HCT116 (cell line): ENCODE measurements around the gene LIPG. TPM values are rescaled to one million over a fixed set of nuclear protein-coding genes. Genes with fewer than 3 reads are reported as not detected.

ENCODE experiments used
- ATAC-seq: fragments of 200-7000 bp; cut with Tn5 transposase; 2 replicates; pipeline ENCODE4 v1.9.1; 2020; ENCODE audit warnings: mild to moderate bottlenecking, moderate library complexity
- BruUV-seq: library from RNA; stranded (reverse); fragments of 400-500 nt; replicated peaks from 2 replicates; lab custom pipeline; 2021; lab: Mats Ljungman, UMichigan
- CTCF ChIA-PET: fragments of 300-600 bp; sonication (Branson Sonifier 250); formaldehyde crosslinking; loops from one replicate; lab custom pipeline; 2021; ENCODE audit warnings: antibody characterized with exemption; lab: Charles Lee
- POLR2A ChIA-PET: fragments of 300-600, 350-600 bp; sonication (Branson Sonifier 250); formaldehyde crosslinking; loops from one replicate; lab custom pipeline; 2021; ENCODE audit warnings: antibody characterized with exemption; lab: Charles Lee
- RAD21 ChIA-PET, 2 experiments: fragments of 300-600 bp; sonication (Branson Sonifier 250); formaldehyde crosslinking; loops; one replicate each; lab custom pipeline; 2023; ENCODE audit warnings: low total read pairs in 2 of 2; ENCODE audit not compliant: uncharacterized antibody in 2 of 2, unreplicated experiment in 2 of 2, low non-redundant PET in 1 of 2; lab: Charles Lee
- DNase-seq: peaks from one replicate; pipeline ENCODE4 v3.0.0-alpha.2; 2010; ENCODE audit warnings: low read depth, low spot score
- H2AFZ ChIP-seq: fragments of 200-600 bp; shearing (Covaris generic), sonication (generic); 2 replicates; pipeline ENCODE4 v1.6.1; 2017; ENCODE audit warnings: low read depth, mixed run types, mixed read lengths, antibody characterized with exemption, low read length; ENCODE audit not compliant: poor library complexity, severe bottlenecking
- H3K27ac ChIP-seq: 2 replicates; pipeline ENCODE4 v1.5.1; 2012; ENCODE audit warnings: low read depth, low read length
- H3K27me3 ChIP-seq: fragments of 200-600 bp; sonication (generic); 2 replicates; pipeline ENCODE4 v1.6.1; 2016; ENCODE audit warnings: mixed run types, low read length, mixed read lengths; ENCODE audit not compliant: insufficient read depth
- H3K36me3 ChIP-seq, 2 experiments: fragments of 200-500 bp in 1 of 2; fragments of 200-600 bp in 1 of 2; sonication (Bioruptor generic) in 1 of 2; sonication (generic) in 1 of 2; 2 replicates each; pipeline versions ENCODE4 v1.5.1 to v1.6.1; 2014 to 2016; ENCODE audit warnings: low read length in 2 of 2, inconsistent platforms in 1 of 2, mixed read lengths in 1 of 2, mixed run types in 1 of 2; ENCODE audit not compliant: insufficient read depth in 2 of 2, control insufficient read depth in 1 of 2
- H3K4me1 ChIP-seq, 2 experiments: fragments of 200-600 bp in 1 of 2; sonication (generic) in 1 of 2; 2 replicates each; pipeline versions ENCODE4 v1.5.1 to v1.6.1; 2012 to 2017; ENCODE audit warnings: low read length in 2 of 2, inconsistent platforms in 1 of 2, mild to moderate bottlenecking in 1 of 2, mixed read lengths in 1 of 2, mixed run types in 1 of 2, moderate library complexity in 1 of 2; ENCODE audit not compliant: insufficient read depth in 2 of 2, control insufficient read depth in 1 of 2
- H3K4me2 ChIP-seq: fragments of 200-600 bp; sonication (generic); 2 replicates; pipeline ENCODE4 v1.6.1; 2017; ENCODE audit warnings: mixed run types, low read length, mixed read lengths
- H3K4me3 ChIP-seq, 2 experiments: fragments of 200-600 bp in 1 of 2; sonication (generic) in 1 of 2; replicated peaks in 1 of 2; 2 replicates each; pipeline ENCODE4 v1.5.1; 2011 to 2016; ENCODE audit warnings: low read length in 2 of 2, control low read depth in 1 of 2, low read depth in 1 of 2, mild to moderate bottlenecking in 1 of 2, mixed read lengths in 1 of 2, mixed run types in 1 of 2
- H3K79me2 ChIP-seq: fragments of 200-600 bp; sonication (generic); 2 replicates; pipeline ENCODE4 v1.6.1; 2017; ENCODE audit warnings: mild to moderate bottlenecking, mixed run types, low read length, moderate library complexity, mixed read lengths; ENCODE audit not compliant: insufficient read depth
- H3K9ac ChIP-seq: fragments of 200-600 bp; sonication (generic); 2 replicates; pipeline ENCODE4 v1.6.1; 2016; ENCODE audit warnings: low read length, mixed read lengths
- H3K9me2 ChIP-seq: fragments of 200-600 bp; sonication (generic), shearing (Covaris generic); 2 replicates; pipeline ENCODE4 v1.6.1; 2017; ENCODE audit warnings: mixed run types, mild to moderate bottlenecking, moderate library complexity; ENCODE audit not compliant: insufficient read depth
- H3K9me3 ChIP-seq, 2 experiments: fragments of 200-500 bp in 1 of 2; fragments of 200-600 bp in 1 of 2; sonication (Bioruptor generic) in 1 of 2; sonication (generic) in 1 of 2; 2 replicates each; pipeline ENCODE4 v1.6.1; 2014 to 2017; ENCODE audit warnings: low read length in 2 of 2, mixed read lengths in 2 of 2, inconsistent platforms in 1 of 2, low read depth in 1 of 2, mild to moderate bottlenecking in 1 of 2, mixed run types in 1 of 2, moderate library complexity in 1 of 2; ENCODE audit not compliant: control insufficient read depth in 1 of 2, insufficient read depth in 1 of 2
- H4K20me1 ChIP-seq: fragments of 200-600 bp; sonication (generic), shearing (Covaris generic); 2 replicates; pipeline ENCODE4 v1.6.1; 2017; ENCODE audit warnings: mixed run types, mild to moderate bottlenecking, moderate library complexity; ENCODE audit not compliant: insufficient read depth
- CBX3 ChIP-seq: IDR thresholded peaks from 2 replicates; pipeline ENCODE4 v1.6.1; 2012; ENCODE audit warnings: low read depth
- ELF1 ChIP-seq: IDR thresholded peaks from 2 replicates; pipeline ENCODE4 v1.6.1; 2012; ENCODE audit warnings: low read depth, borderline replicate concordance
- EZH2 ChIP-seq: fragments of 200-600 bp; sonication (generic); IDR thresholded peaks from 2 replicates; pipeline ENCODE4 v1.6.1; 2017; ENCODE audit warnings: antibody characterized with exemption, mixed run types
- POLR2A ChIP-seq: IDR thresholded peaks from 2 replicates; pipeline ENCODE4 v1.7.0; 2011; ENCODE audit warnings: borderline replicate concordance; ENCODE audit not compliant: insufficient read depth, insufficient read length; ENCODE audit errors: extremely low read depth
- RAD21 ChIP-seq: IDR thresholded peaks from 2 replicates; pipeline ENCODE4 v1.6.1; 2012; ENCODE audit warnings: low read depth, mild to moderate bottlenecking
- SRF ChIP-seq: IDR thresholded peaks from 2 replicates; pipeline ENCODE4 v1.6.1; 2012; ENCODE audit warnings: low read depth
- ZNF274 ChIP-seq: fragments of 200-500 bp; sonication (Bioruptor generic); IDR thresholded peaks from 2 replicates; pipeline ENCODE4 v1.6.1; 2014; ENCODE audit warnings: mild to moderate bottlenecking, low read depth, low read length, inconsistent platforms
- intact Hi-C: fragments of 100-400 bp; cut with micrococcal nuclease; formaldehyde crosslinking; loops from 2 replicates; pipeline ENCODE4 v1.10.0; 2022
- total RNA-seq: library from RNA; stranded (reverse); gene quantifications from one replicate; pipeline ENCODE4 v1.2.1, GENCODE V29; 2021; ENCODE audit not compliant: unreplicated experiment
- TF ChIP-seq, protein P1 (sequence below), 3 experiments: fragments of 200-600 bp in 1 of 3; sonication (generic) in 1 of 3; IDR thresholded peaks in 2 of 3; conservative IDR thresholded peaks in 1 of 3; 2 replicates each; pipeline ENCODE4 v1.5.1; 2012 to 2017; ENCODE audit warnings: low read depth in 2 of 3, low read length in 2 of 3, antibody characterized with exemption in 1 of 3, borderline replicate concordance in 1 of 3, control low read depth in 1 of 3, mild to moderate bottlenecking in 1 of 3, mixed read lengths in 1 of 3, mixed run types in 1 of 3, moderate library complexity in 1 of 3; ENCODE audit not compliant: insufficient read depth in 1 of 3

Gene LIPG
- total RNA-seq, 1 experiment from 2014 or later: 2.6 TPM

GRCh38 chr18:49628881-49629795 is 67.3 kb downstream of the LIPG start:
- H3K36me3 ChIP-seq: no peaks in the 10 kb centered on the region
- ATAC-seq: peak; percentile 78
- no peak overlapping the region for H3K4me3 ChIP-seq
- no peaks in the 10 kb centered on the region for H3K79me2 ChIP-seq
- no peak overlapping the region for H3K27ac ChIP-seq
- no peaks in the 10 kb centered on the region for H3K9me3 ChIP-seq
- no peaks in the 10 kb centered on the region; a peak in 1 of 4 replicates for H3K4me1 ChIP-seq
- no peaks in the 10 kb centered on the region for H3K9me2 ChIP-seq
- H3K4me2 ChIP-seq: no peak overlapping the region
- TF ChIP-seq POLR2A (no peak), EZH2 (no peak), ZNF274 (no peak), ELF1 (no peak), RAD21 (0 out of 2 replicates have a peak, but pooled peaks have one; percentile 21), CBX3 (no peak), SRF (no peak)
- TF ChIP-seq, protein P1, sequence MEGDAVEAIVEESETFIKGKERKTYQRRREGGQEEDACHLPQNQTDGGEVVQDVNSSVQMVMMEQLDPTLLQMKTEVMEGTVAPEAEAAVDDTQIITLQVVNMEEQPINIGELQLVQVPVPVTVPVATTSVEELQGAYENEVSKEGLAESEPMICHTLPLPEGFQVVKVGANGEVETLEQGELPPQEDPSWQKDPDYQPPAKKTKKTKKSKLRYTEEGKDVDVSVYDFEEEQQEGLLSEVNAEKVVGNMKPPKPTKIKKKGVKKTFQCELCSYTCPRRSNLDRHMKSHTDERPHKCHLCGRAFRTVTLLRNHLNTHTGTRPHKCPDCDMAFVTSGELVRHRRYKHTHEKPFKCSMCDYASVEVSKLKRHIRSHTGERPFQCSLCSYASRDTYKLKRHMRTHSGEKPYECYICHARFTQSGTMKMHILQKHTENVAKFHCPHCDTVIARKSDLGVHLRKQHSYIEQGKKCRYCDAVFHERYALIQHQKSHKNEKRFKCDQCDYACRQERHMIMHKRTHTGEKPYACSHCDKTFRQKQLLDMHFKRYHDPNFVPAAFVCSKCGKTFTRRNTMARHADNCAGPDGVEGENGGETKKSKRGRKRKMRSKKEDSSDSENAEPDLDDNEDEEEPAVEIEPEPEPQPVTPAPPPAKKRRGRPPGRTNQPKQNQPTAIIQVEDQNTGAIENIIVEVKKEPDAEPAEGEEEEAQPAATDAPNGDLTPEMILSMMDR (IDR thresholded peaks at IDR 0.05 in 2 of 3, conservative IDR thresholded peaks at IDR 0.05 in 1 of 3; ENCODE audit: borderline replicate concordance in 1 of 3, insufficient read depth in 1 of 3, low read depth in 2 of 3, low read length in 2 of 3): peak; percentile 16 to 55 (median 53); a peak in 4 of 6 replicates
- no TSS peak for BruUV-seq
- ChIA-PET POLR2A (no interaction called here), CTCF (no interaction called here), RAD21 (no interaction called here)
- no peak overlapping the region for H2AFZ ChIP-seq
- H4K20me1 ChIP-seq: no peaks in the 10 kb centered on the region
- H3K27me3 ChIP-seq: peaks cover 10% of the 10 kb centered on the region; the same call in 1 of the 2 replicates
- intact Hi-C loops: no loop called here
- no peak for DNase-seq
- H3K9ac ChIP-seq: no peak overlapping the region
